ENCODE data around the gene GPN2.
A peak's percentile ranks its signal among the peaks of the same experiment; 100 is the strongest.

GPN2 gene

GRCh38 chr1:26832249-26832960 lies 57.7 kb downstream of the GPN2 start:
- DNase-seq, result peak in 2 of 51 donors; percentile 9 to 33

GRCh38 chr1:26831546-26832248 lies 58.4 kb downstream of the GPN2 start:
- DNase-seq, result no peak

- DNase-seq, result no peak
Observed at GRCh38 chr1:26831059-26831458, 59.0 kb downstream of the GPN2 start.

GRCh38 chr1:26829184-26829911 lies 60.7 kb downstream of the GPN2 start:
- DNase-seq, result no peak

GRCh38 chr1:26828411-26828991 lies 61.6 kb downstream of the GPN2 start:
- peak in 12 of 51 donors; percentile 9 to 33 (median 19) for DNase-seq

- DNase-seq, result no peak
Observed at GRCh38 chr1:26827663-26828062, 62.4 kb downstream of the GPN2 start.

- no peak for DNase-seq
Observed at GRCh38 chr1:26827106-26827604, 62.9 kb downstream of the GPN2 start.

GRCh38 chr1:26826261-26827105 lies 63.6 kb downstream of the GPN2 start, which contains the start of gene ZDHHC18:
TSS of gene ZDHHC18 (plus strand) at chr1:26826688. CDS start at chr1:26826805, 117 bp downstream.
- DNase-seq, result peak in 43 of 51 donors; percentile 5 to 79 (median 57)

Data from hypothalamus (tissue), 51 donors.